IMR-90 (cell line): ENCODE data around the gene ATP8B4. TPM values are rescaled to one million over a fixed set of nuclear protein-coding genes. Genes with fewer than 3 reads are reported as not detected.

Source experiments
- ATAC-seq: fragments of 200-7000 bp; cut with Tn5 transposase; 2 replicates; pipeline ENCODE4 v1.9.1; 2020; ENCODE audit warnings: low read depth, mild to moderate bottlenecking, moderate library complexity
- BruUV-seq: library from RNA; stranded (reverse); fragments of 400-500 nt; replicated peaks from 2 replicates; lab custom pipeline; 2021; lab: Mats Ljungman, UMichigan
- CTCF ChIA-PET: fragments of 300-600 bp; formaldehyde crosslinking; extraction: SDS; loops from one replicate; lab custom pipeline; 2021; ENCODE audit warnings: antibody characterized with exemption; lab: Yijun Ruan, JAX
- POLR2A ChIA-PET: fragments of 300-600 bp; sonication (Branson Sonifier 250); formaldehyde crosslinking; loops from one replicate; lab custom pipeline; 2022; ENCODE audit warnings: antibody characterized with exemption; ENCODE audit not compliant: unreplicated experiment; lab: Charles Lee
- DNase-seq: peaks from one replicate; pipeline ENCODE4 v3.0.0; 2013
- H2AFZ ChIP-seq: replicated peaks from 2 replicates; pipeline ENCODE3; 2013; ENCODE audit warnings: low read length, mild to moderate bottlenecking; ENCODE audit not compliant: poor library complexity
- H2AK5ac ChIP-seq: 2 replicates; pipeline ENCODE4 v1.6.1; 2013; ENCODE audit warnings: low read depth, low read length, inconsistent platforms
- H2AK9ac ChIP-seq: replicated peaks from 2 replicates; pipeline ENCODE3; 2013; ENCODE audit warnings: mild to moderate bottlenecking, low read depth, low read length, moderate library complexity; ENCODE audit not compliant: poor library complexity
- H2BK120ac ChIP-seq: 2 replicates; pipeline ENCODE4 v1.6.1; 2013; ENCODE audit warnings: low read depth, low read length, inconsistent platforms
- H2BK15ac ChIP-seq: 3 replicates; pipeline ENCODE4 v1.6.1; 2013; ENCODE audit warnings: low read depth, low read length, inconsistent platforms
- H2BK20ac ChIP-seq: 2 replicates; pipeline ENCODE4 v1.6.1; 2013; ENCODE audit warnings: low read depth, mild to moderate bottlenecking, inconsistent platforms, low read length, moderate library complexity
- H2BK5ac ChIP-seq: 2 replicates; pipeline ENCODE4 v1.6.1; 2013; ENCODE audit warnings: mild to moderate bottlenecking, low read depth, low read length, inconsistent platforms; ENCODE audit not compliant: poor library complexity, severe bottlenecking
- H3K14ac ChIP-seq: replicated peaks from 2 replicates; pipeline ENCODE4 v1.6.1; 2013; ENCODE audit warnings: low read depth, low read length, inconsistent platforms
- H3K18ac ChIP-seq: 2 replicates; pipeline ENCODE4 v1.6.1; 2013; ENCODE audit warnings: low read depth, low read length, control low read depth
- H3K23ac ChIP-seq: 2 replicates; pipeline ENCODE4 v1.6.1; 2013; ENCODE audit warnings: low read depth, low read length, inconsistent platforms
- H3K27ac ChIP-seq: 2 replicates; pipeline ENCODE4 v1.5.1; 2013; ENCODE audit warnings: mild to moderate bottlenecking, control low read depth, low read length; ENCODE audit not compliant: insufficient read depth
- H3K27me3 ChIP-seq: 2 replicates; pipeline ENCODE4 v1.6.1; 2013; ENCODE audit warnings: low read length; ENCODE audit not compliant: control insufficient read depth, insufficient read depth
- H3K36me3 ChIP-seq: 2 replicates; pipeline ENCODE4 v1.6.1; 2013; ENCODE audit warnings: low read length, mixed read lengths; ENCODE audit not compliant: control insufficient read depth, insufficient read depth
- H3K4ac ChIP-seq: 2 replicates; pipeline ENCODE4 v1.6.1; 2013; ENCODE audit warnings: low read depth, low read length, inconsistent platforms
- H3K4me1 ChIP-seq: 2 replicates; pipeline ENCODE4 v1.6.1; 2013; ENCODE audit warnings: low read length, mixed read lengths; ENCODE audit not compliant: control insufficient read depth, insufficient read depth
- H3K4me2 ChIP-seq: 2 replicates; pipeline ENCODE4 v1.6.1; 2013; ENCODE audit warnings: low read depth, mild to moderate bottlenecking, control low read depth, low read length, moderate library complexity
- H3K4me3 ChIP-seq: 2 replicates; pipeline ENCODE4 v1.5.1; 2013; ENCODE audit warnings: low read depth, mild to moderate bottlenecking, control low read depth, low read length, moderate library complexity; ENCODE audit not compliant: insufficient read depth
- H3K56ac ChIP-seq: 2 replicates; pipeline ENCODE4 v1.6.1; 2013; ENCODE audit warnings: low read length, inconsistent platforms; ENCODE audit not compliant: insufficient read depth; ENCODE audit errors: extremely low read depth
- H3K79me1 ChIP-seq, 2 experiments: 2 replicates each; pipeline ENCODE4 v1.6.1; 2013; ENCODE audit warnings: low read length in 2 of 2, inconsistent platforms in 1 of 2, low read depth in 1 of 2
- H3K9ac ChIP-seq: 2 replicates; pipeline ENCODE4 v1.6.1; 2013; ENCODE audit warnings: low read depth, low read length, control low read depth
- H3K9me1 ChIP-seq: 2 replicates; pipeline ENCODE4 v1.6.1; 2013; ENCODE audit warnings: low read length, inconsistent platforms; ENCODE audit not compliant: insufficient read depth
- H3K9me3 ChIP-seq: 2 replicates; pipeline ENCODE4 v1.6.1; 2013; ENCODE audit warnings: low read length; ENCODE audit not compliant: control insufficient read depth, insufficient read depth
- H4K20me1 ChIP-seq: 2 replicates; pipeline ENCODE4 v1.6.1; 2013; ENCODE audit warnings: low read length, inconsistent platforms; ENCODE audit not compliant: insufficient read depth
- H4K5ac ChIP-seq: 2 replicates; pipeline ENCODE4 v1.6.1; 2013; ENCODE audit warnings: mild to moderate bottlenecking, low read depth, low read length, control low read depth
- H4K8ac ChIP-seq, 2 experiments: 2 replicates each; pipeline ENCODE4 v1.6.1; 2013; ENCODE audit warnings: low read depth in 2 of 2, low read length in 2 of 2, control low read depth in 1 of 2, inconsistent platforms in 1 of 2
- H4K91ac ChIP-seq: 2 replicates; pipeline ENCODE4 v1.6.1; 2013; ENCODE audit warnings: low read depth, low read length, inconsistent platforms; ENCODE audit not compliant: insufficient read depth
- BHLHE40 ChIP-seq: fragments of 150-350 bp; IDR thresholded peaks from 2 replicates; pipeline ENCODE4 v1.6.1; 2016; ENCODE audit warnings: mild to moderate bottlenecking, low read depth, low read length
- CEBPB ChIP-seq: IDR thresholded peaks from 2 replicates; pipeline ENCODE4 v1.6.1; 2012; ENCODE audit warnings: low read depth, low read length, improper control_type of control experiment
- CHD1 ChIP-seq: IDR thresholded peaks from 2 replicates; pipeline ENCODE4 v1.6.1; 2012; ENCODE audit warnings: low read depth, low read length, improper control_type of control experiment
- CTCF ChIP-seq: conservative IDR thresholded peaks from 2 replicates; pipeline ENCODE4 v1.5.1; 2012; ENCODE audit warnings: mild to moderate bottlenecking, low read depth, low read length, improper control_type of control experiment
- FOS ChIP-seq: fragments of 150-350 bp; IDR thresholded peaks from 2 replicates; pipeline ENCODE4 v1.6.1; 2016; ENCODE audit warnings: low read depth, low read length
- MAFK ChIP-seq: IDR thresholded peaks from 2 replicates; pipeline ENCODE4 v1.6.1; 2012; ENCODE audit warnings: low read depth, low read length, improper control_type of control experiment
- MXI1 ChIP-seq: IDR thresholded peaks from 2 replicates; pipeline ENCODE4 v1.6.1; 2012; ENCODE audit warnings: low read depth, mild to moderate bottlenecking, low read length, moderate library complexity, borderline replicate concordance
- NFE2L2 ChIP-seq: fragments of 150-350 bp; IDR thresholded peaks from 2 replicates; pipeline ENCODE4 v1.6.1; 2016; ENCODE audit warnings: low read depth, mild to moderate bottlenecking, low read length
- POLR2A ChIP-seq: IDR thresholded peaks from 2 replicates; pipeline ENCODE4 v1.6.1; 2012; ENCODE audit warnings: mild to moderate bottlenecking, low read depth, low read length
- RAD21 ChIP-seq: IDR thresholded peaks from 2 replicates; pipeline ENCODE4 v1.6.1; 2012; ENCODE audit warnings: low read length, improper control_type of control experiment
- RCOR1 ChIP-seq: IDR thresholded peaks from 2 replicates; pipeline ENCODE4 v1.6.1; 2012; ENCODE audit warnings: mild to moderate bottlenecking, low read length, improper control_type of control experiment; ENCODE audit not compliant: insufficient replicate concordance
- SMC3 ChIP-seq: fragments of 150-350 bp; IDR thresholded peaks from 2 replicates; pipeline ENCODE4 v1.6.1; 2016; ENCODE audit warnings: low read depth, mild to moderate bottlenecking, antibody characterized with exemption, low read length, moderate library complexity
- USF2 ChIP-seq: fragments of 150-350 bp; IDR thresholded peaks from 2 replicates; pipeline ENCODE4 v1.6.1; 2017; ENCODE audit warnings: mild to moderate bottlenecking, antibody characterized with exemption, low read length, low read depth
- WGBS, 2 experiments: methylation state at CpG; one replicate each; pipeline versions ENCODE4 v1.1.5 to v1.1.7; 2013; ENCODE audit warnings: missing lambda C conversion rate in 2 of 2; ENCODE audit not compliant: insufficient read length in 1 of 2; ENCODE audit errors: extremely low coverage in 2 of 2; 5-methylcytosine and 5-hydroxymethylcytosine counted together
- dilution Hi-C: fragments of 300-500 bp; cut with HindIII; formaldehyde crosslinking; loops from one replicate; pipeline ENCODE4 v1.14.3; 2018; ENCODE audit warnings: low sequenced_read_pairs; ENCODE audit not compliant: unreplicated experiment
- in situ Hi-C: fragments of 300-500 bp; cut with MboI; formaldehyde crosslinking; loops from 3 replicates; pipeline ENCODE4 v1.14.3; 2019; ENCODE audit warnings: low sequenced_read_pairs, inconsistent platforms, mixed read lengths
- intact Hi-C: fragments of 100-400 bp; cut with micrococcal nuclease; formaldehyde crosslinking; loops from 2 replicates; pipeline ENCODE4 v1.10.0; 2022
- polyA plus RNA-seq, 3 experiments: library from polyadenylated mRNA; depleted of rRNA; stranded (reverse); fragments of >200 nt; gene quantifications; 2 replicates each; pipeline ENCODE4 v1.2.3, GENCODE V29; 2012; ENCODE audit warnings: low replicate concordance in 1 of 3
- total RNA-seq: library from RNA; depleted of rRNA; stranded (reverse); fragments of >200 nt; gene quantifications from 2 replicates; pipeline ENCODE4 v1.2.3, GENCODE V29; 2012
- TF ChIP-seq, protein P1 (sequence below): fragments of 150-350 bp; IDR thresholded peaks from 2 replicates; pipeline ENCODE4 v1.6.1; 2016; ENCODE audit warnings: low read depth, mild to moderate bottlenecking, low read length, moderate library complexity, borderline replicate concordance

ATP8B4 gene
- total and polyA plus RNA-seq, 2 of the 4 experiments (the other 2 are of a cell fraction): 0.12 to 0.54 TPM

GRCh38 chr15:49876401-49877038, 242.5 kb downstream of the ATP8B4 start:
- POLR2A ChIA-PET: no interaction called here
- Histone ChIP-seq H3K14ac (peak overlapping the region; percentile 24), H3K23ac (no peak overlapping the region), H4K5ac (peak overlapping the region; percentile 95), H3K18ac (peak overlapping the region; percentile 98), H3K9me3 (no peaks in the 10 kb centered on the region), H3K9ac (peak overlapping the region; percentile 51; the same call in 1 of the 2 replicates), H3K56ac (no peak overlapping the region), H4K8ac (peak overlapping the region; percentile 59 to 74; a peak in 3 of 4 replicates), H3K36me3 (no peaks in the 10 kb centered on the region), H3K4me3 (no peak overlapping the region), H3K4me2 (no peak overlapping the region), H2AK9ac (no peak overlapping the region), H2BK15ac (peak overlapping the region; percentile 65; the same call in 2 of the 3 replicates), H2BK5ac (peak overlapping the region; percentile 90), H2BK120ac (peak overlapping the region; percentile 36; the same call in 1 of the 2 replicates), H2AFZ (no peak overlapping the region), H2BK20ac (peak overlapping the region; percentile 20; the same call in 1 of the 2 replicates), H4K20me1 (no peaks in the 10 kb centered on the region), H3K4me1 (peaks cover 21% of the 10 kb centered on the region), H3K4ac (no peak overlapping the region), H4K91ac (peak overlapping the region; percentile 58; the same call in 1 of the 2 replicates), H2AK5ac (peak overlapping the region; percentile 77), H3K9me1 (no peaks in the 10 kb centered on the region), H3K27me3 (no peaks in the 10 kb centered on the region), H3K79me1 (no peaks in the 10 kb centered on the region), H3K27ac (peak overlapping the region; percentile 98; the same call in 1 of the 2 replicates)
- BruUV-seq: no TSS peak
- intact Hi-C loops: loop anchor here (10.0 kb wide), 1 partner anchor 268 kb away; no protein-coding TSS in a partner anchor
- CTCF ChIA-PET: interaction anchor here (1.6 kb wide), 1 partner anchor 44 kb away, joined by 3 read pairs; no protein-coding TSS in a partner anchor
- in situ Hi-C loops: no loop called here
- dilution Hi-C loops: no loop called here
- DNase-seq (no peak), ATAC-seq (no peak)
- no CpG with 5 or more reads among the region's 5 CpGs for WGBS, 2 experiments
- no peak for TF ChIP-seq NFE2L2
- TF ChIP-seq RAD21: 0 out of 2 replicates have a peak, but pooled peaks have one; percentile 19
- peak; percentile 14; the same call in 1 of the 2 replicates for TF ChIP-seq SMC3
- TF ChIP-seq FOS: no peak
- TF ChIP-seq POLR2A: no peak
- TF ChIP-seq CTCF: peak; percentile 32; the same call in 1 of the 2 replicates
- no peak for TF ChIP-seq CEBPB
- TF ChIP-seq RCOR1: no peak
- TF ChIP-seq MAFK: no peak
- no peak for TF ChIP-seq BHLHE40
- TF ChIP-seq USF2: no peak
- TF ChIP-seq, protein P1, sequence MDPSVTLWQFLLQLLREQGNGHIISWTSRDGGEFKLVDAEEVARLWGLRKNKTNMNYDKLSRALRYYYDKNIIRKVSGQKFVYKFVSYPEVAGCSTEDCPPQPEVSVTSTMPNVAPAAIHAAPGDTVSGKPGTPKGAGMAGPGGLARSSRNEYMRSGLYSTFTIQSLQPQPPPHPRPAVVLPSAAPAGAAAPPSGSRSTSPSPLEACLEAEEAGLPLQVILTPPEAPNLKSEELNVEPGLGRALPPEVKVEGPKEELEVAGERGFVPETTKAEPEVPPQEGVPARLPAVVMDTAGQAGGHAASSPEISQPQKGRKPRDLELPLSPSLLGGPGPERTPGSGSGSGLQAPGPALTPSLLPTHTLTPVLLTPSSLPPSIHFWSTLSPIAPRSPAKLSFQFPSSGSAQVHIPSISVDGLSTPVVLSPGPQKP: no peak
- TF ChIP-seq MXI1: no peak
- TF ChIP-seq CHD1: no peak
